SJSA1 (cell line): Measurements from ENCODE around the gene MAP2K7. TPM values are rescaled to one million over a fixed set of nuclear protein-coding genes. Genes with fewer than 3 reads are reported as not detected.
"Not testable (repeated sequence)": the region's sequence is repeated elsewhere in the genome, so short reads cannot be mapped to it uniquely, and the experiment has no call there.

Experiments used
- DNase-seq, 2 experiments: peaks; one replicate each; pipeline ENCODE4 v3.0.0-alpha.2; 2015 to 2020; ENCODE audit warnings: low spot score in 2 of 2, low read depth in 1 of 2
- H3K27ac ChIP-seq: fragments of 250-450 bp; sonication (Bioruptor Pico); 2 replicates; pipeline ENCODE4 v1.5.1; 2020; ENCODE audit warnings: mild to moderate bottlenecking, moderate library complexity
- H3K27me3 ChIP-seq: fragments of 250-450 bp; sonication (Bioruptor Pico); replicated peaks from 2 replicates; pipeline ENCODE4 v1.5.1; 2020; ENCODE audit warnings: mild to moderate bottlenecking, moderate library complexity
- H3K36me3 ChIP-seq: fragments of 250-450 bp; sonication (Bioruptor Pico); 2 replicates; pipeline ENCODE4 v1.5.1; 2020; ENCODE audit warnings: mild to moderate bottlenecking
- H3K4me1 ChIP-seq: fragments of 250-450 bp; sonication (Bioruptor Pico); replicated peaks from 2 replicates; pipeline ENCODE4 v1.6.1; 2021; ENCODE audit warnings: mild to moderate bottlenecking
- H3K4me3 ChIP-seq: fragments of 250-450 bp; sonication (Bioruptor Pico); 2 replicates; pipeline ENCODE4 v1.5.1; 2020; ENCODE audit warnings: mild to moderate bottlenecking
- H3K9me3 ChIP-seq: fragments of 250-450 bp; sonication (Bioruptor Pico); replicated peaks from 2 replicates; pipeline ENCODE4 v1.5.1; 2020; ENCODE audit warnings: mild to moderate bottlenecking
- total RNA-seq: library from RNA; depleted of rRNA; stranded (reverse); fragments of >200 nt; shearing (Covaris generic); gene quantifications from 2 replicates; pipeline ENCODE4 v1.2.3, GENCODE V29; 2014; rRNA removed

Gene MAP2K7
- total RNA-seq: 3.2 and 9.7 TPM in 2 replicates

- DNase-seq: peak; percentile 100
- Histone ChIP-seq H3K4me3 (peak within 1 kb of the TSS; percentile 91), H3K4me1 (peaks cover 16% of the 10 kb centered on the region), H3K27ac (peak within 1 kb of the TSS; percentile 56), H3K9me3 (no peaks in the 10 kb centered on the region), H3K27me3 (no peaks in the 10 kb centered on the region), H3K36me3 (peaks cover 23% of the 10 kb centered on the region)
These were observed at the start of gene MAP2K7 for GRCh38 chr19:7903244-7904073. MAP2K7 (plus strand) TSS chr19:7903877; CDS start chr19:7903945, 68 bp downstream.

DNA sequence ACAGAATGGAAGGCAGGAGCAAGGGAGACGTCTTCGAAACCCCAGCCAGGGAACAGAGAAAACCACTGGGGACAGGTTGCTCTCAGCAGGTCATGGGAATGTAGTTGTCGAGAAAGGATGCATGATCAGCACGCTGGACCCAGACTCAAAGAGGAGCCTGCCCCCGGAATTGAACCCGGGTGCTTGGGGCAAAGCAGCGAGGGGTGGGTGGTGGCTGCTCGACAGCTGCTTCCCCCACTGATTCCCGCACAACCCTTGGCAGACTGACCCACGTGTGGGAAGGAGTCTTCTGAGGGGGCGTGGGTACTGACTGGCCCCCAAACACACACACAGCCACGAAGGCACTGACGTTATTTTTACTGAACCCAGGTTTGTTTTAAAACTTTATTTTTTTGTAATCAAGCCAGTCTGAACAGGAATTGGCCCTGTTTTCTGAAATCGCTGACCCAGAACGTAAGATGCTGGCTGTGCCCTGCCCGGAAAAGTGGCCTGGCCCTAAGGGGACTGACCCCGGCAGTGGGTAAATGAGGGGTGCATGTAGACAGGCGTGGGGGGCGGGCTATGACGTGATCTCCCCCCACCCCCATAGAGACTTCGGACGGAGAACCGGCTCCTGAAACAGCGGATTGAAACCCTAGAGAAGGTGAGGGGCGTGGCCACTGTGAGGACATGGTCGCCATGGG, 48.1 kb upstream of the MAP2K7 start:
- H3K4me1 ChIP-seq: no peaks in the 10 kb centered on the region

GRCh38 chr19:7856109-7856591, 47.5 kb upstream of the MAP2K7 start:
- no peak overlapping the region for H3K27ac ChIP-seq
- H3K4me1 ChIP-seq: no peaks in the 10 kb centered on the region
- no peaks in the 10 kb centered on the region for H3K9me3 ChIP-seq
- no peak overlapping the region for H3K4me3 ChIP-seq
- no peaks in the 10 kb centered on the region for H3K36me3 ChIP-seq
- no peak for DNase-seq
- no peaks in the 10 kb centered on the region for H3K27me3 ChIP-seq

More for the DNA sequence above, 48.1 kb upstream of the MAP2K7 start:
- Histone ChIP-seq H3K27ac (no peak overlapping the region), H3K36me3 (no peaks in the 10 kb centered on the region), H3K4me3 (no peak overlapping the region), H3K9me3 (no peaks in the 10 kb centered on the region), H3K27me3 (no peaks in the 10 kb centered on the region)
- no peak for DNase-seq

DNA sequence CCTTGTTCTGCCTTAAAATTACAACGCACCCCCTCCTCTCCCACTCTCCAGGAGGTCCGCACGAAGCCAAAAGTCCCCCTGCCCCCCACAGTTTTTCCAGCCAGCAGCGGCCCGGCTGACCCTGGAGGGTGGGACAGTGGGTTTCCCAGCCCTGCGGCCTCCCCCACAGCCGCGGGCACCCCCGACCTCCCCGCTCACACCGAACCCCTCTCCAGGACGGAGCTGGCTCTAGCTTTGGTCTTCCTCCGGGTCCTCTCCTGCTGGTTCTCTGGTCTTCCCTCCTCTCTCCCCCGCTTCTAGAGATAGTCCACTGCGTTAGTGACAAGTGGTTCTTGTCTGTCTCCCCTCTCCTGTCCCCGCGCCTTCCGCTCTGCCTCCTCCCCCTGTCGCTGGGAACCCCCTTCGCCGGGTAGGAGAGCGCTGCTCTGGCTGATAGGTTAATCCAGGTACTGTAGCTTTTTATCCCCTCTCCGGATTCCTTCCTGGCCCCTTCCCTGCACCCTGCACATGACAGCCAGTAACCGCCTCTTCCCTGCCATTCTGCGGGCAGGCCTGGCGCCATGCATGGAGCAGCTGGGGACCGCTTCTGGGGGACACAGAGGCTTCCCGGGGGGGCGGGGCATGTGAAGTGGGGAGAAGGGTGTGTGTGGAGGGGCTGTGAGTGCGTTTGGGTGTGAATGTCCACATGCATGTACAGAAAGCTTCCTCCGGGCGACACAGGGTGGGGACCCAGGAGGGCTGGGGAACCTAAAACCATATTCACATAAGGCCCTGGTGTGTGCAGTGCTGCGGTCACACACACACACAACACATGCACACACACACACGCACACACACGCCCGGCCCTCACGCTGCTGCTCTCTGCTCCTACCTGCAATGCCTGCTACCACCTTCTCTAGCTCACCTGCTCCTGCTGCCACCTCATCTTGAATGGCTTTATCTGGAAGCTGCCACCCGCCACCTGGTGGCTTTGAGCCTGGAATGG, 46.7 kb upstream of the MAP2K7 start:
- no peak overlapping the region for H3K27ac ChIP-seq
- DNase-seq: no peak
- no peak overlapping the region for H3K4me3 ChIP-seq
- no peaks in the 10 kb centered on the region for H3K27me3 ChIP-seq
- H3K4me1 ChIP-seq: no peaks in the 10 kb centered on the region
- no peaks in the 10 kb centered on the region for H3K9me3 ChIP-seq
- no peaks in the 10 kb centered on the region for H3K36me3 ChIP-seq

- Histone ChIP-seq H3K36me3 (no peaks in the 10 kb centered on the region), H3K4me1 (no peaks in the 10 kb centered on the region), H3K4me3 (no peak overlapping the region), H3K27ac (no peak overlapping the region), H3K9me3 (no peaks in the 10 kb centered on the region), H3K27me3 (no peaks in the 10 kb centered on the region)
- no peak for DNase-seq
These were observed 46.0 kb upstream of the MAP2K7 start for GRCh38 chr19:7857727-7858108.

GRCh38 chr19:7858109-7858770, 45.4 kb upstream of the MAP2K7 start:
- H3K36me3 ChIP-seq: no peaks in the 10 kb centered on the region
- H3K9me3 ChIP-seq: no peaks in the 10 kb centered on the region
- no peak for DNase-seq
- H3K27ac ChIP-seq: no peak overlapping the region
- no peak overlapping the region for H3K4me3 ChIP-seq
- H3K27me3 ChIP-seq: no peaks in the 10 kb centered on the region
- H3K4me1 ChIP-seq: no peaks in the 10 kb centered on the region

DNA sequence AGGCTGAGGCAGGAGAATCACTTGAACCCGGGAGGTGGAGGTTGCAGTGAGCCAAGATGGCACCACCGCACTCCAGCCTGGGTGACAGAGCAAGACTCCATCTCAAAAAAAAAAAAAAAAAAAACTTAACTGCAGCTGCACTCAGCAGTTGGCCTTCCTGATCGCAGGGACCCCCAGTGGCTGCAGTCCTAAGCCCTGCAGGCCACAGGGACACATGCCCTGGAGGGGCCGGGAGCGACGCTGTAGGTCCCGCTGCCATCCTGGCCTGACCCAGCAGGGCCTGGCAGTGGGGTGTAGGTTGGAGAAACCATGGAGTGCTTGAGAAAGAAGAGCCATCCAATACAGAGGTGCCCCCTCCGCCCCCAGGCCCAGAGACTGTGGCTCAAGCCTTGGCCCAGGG, 44.6 kb upstream of the MAP2K7 start:
- not testable (repeated sequence) for H3K9me3 ChIP-seq, H3K4me3 ChIP-seq, DNase-seq, H3K27me3 ChIP-seq, H3K27ac ChIP-seq, H3K36me3 ChIP-seq, H3K4me1 ChIP-seq

DNA sequence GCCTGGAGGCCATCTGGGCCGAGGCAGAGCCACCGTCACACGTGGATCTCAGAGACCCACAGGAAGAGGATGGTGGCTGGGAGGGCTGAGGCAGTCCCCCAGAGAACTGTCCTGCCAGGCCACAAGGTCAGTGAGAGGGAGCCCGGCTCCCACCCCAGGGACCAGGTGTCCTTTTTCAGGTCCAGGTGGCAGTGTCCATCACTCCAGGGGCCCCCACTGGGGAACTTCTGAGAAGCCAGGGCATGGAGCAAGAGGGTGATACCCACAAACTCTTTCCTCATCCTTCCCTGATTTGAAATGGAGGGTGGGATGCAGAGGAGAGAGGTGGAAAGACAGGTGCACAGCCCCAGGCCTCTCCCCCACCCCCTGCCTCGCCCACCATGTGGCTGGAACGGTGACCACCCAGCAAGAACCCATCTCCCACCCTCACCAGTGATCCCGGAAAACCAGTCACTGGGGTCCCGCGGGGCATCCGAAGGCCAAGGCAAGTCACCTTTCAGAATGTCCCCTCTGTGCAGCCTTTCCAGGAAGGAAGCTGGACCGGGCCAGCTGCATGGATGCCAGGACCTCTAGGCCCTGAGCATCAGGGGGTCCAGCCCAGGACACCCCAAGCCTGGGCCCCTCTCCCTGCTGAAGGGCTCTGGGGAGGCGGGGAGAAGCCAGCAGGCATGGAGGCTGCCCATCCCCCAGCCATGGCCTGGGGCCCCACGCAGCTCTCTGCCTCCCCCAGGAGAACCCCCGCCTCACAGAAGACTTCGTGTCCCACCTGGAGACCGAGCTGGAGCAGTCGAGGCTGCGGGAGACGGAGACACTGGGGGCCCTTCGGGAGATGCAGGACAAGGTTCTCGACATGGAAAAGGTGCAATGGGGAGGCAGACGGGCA, 43.6 kb upstream of the MAP2K7 start:
- Histone ChIP-seq H3K4me1 (no peaks in the 10 kb centered on the region), H3K27me3 (no peaks in the 10 kb centered on the region), H3K36me3 (0 out of 2 replicates have a peak, but pooled peaks cover 2% of the 10 kb centered on the region), H3K4me3 (no peak overlapping the region), H3K27ac (no peak overlapping the region), H3K9me3 (no peaks in the 10 kb centered on the region)
- no peak for DNase-seq

DNA sequence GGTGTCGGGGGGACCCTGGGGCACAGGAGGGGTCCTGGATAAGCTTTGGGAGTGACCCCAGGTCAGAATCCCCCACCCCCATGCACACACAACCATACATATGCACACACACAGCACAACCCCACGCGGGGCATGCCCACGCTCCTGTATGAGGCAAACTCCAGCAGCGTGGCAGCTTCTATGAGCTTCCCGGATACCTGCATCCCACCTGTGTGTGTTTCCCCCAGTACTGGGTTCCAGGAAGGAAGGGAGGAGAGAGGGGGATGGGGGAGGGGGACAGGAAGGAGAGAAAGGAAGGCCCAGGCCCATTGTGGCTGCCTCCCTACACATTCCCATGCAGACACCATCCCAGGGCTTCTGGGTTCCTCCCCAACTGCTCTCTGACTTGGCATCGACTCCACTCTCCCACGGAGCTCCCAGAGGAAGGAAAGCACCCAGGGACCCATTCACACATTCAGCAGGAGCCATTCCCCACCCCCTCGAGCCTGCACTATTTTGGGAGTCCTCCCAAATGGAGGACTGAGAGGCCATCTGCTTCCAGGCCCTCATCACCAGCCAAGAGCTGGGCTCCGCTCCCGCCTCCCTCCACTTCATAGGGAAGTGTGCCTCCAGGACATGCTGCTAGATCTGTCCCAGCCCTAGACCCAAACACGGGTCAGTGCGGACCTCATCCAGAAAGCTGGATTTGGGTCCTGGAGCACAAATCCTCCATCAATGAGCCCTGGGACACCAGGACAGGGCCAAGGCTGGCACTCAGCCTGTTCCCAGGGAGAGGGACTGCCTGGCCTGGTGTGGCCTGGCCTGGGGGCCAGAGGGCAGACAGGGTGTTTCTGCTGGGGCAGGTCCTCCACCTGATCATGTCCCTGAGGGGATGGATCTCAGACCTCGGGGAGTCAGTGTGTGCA, 42.7 kb upstream of the MAP2K7 start:
- no peak for DNase-seq

DNA sequence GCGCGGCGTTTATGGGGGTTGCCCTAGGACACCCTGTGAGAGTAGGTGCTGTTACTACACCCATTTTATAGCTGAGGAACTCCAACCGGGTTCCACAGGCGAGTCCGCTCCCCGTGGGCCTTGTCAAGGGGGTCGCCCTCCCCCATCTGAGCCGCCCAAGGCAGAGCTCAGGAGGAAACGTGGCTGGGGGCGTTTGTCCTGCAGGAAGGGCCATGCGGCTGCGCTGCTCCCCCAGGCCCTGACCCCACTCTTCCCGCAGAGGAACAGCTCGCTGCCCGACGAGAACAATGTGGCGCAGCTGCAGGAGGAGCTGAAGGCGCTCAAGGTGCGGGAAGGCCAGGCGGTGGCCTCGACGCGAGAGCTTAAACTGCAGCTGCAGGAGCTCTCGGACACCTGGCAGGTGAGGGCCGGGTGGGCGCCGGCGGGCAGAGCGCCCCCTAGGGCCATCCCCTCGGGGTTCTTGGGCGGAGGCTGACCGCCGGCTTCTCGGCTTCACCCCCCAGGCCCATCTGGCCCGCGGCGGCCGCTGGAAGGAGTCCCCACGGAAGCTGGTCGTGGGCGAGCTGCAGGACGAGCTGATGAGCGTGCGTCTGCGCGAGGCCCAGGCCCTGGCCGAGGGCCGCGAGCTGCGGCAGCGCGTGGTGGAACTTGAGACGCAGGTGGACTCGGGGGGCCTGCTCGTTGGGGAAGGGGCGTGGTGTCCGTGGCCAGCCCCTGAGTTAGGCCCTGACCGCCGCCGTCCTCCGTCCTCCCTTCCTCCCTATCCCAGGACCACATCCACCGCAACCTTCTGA, 41.9 kb upstream of the MAP2K7 start:
- Histone ChIP-seq H3K4me1 (no peaks in the 10 kb centered on the region), H3K36me3 (0 out of 2 replicates have a peak, but pooled peaks cover 2% of the 10 kb centered on the region), H3K9me3 (no peaks in the 10 kb centered on the region), H3K27me3 (no peaks in the 10 kb centered on the region), H3K4me3 (no peak overlapping the region), H3K27ac (no peak overlapping the region)
- no peak for DNase-seq

More for the DNA sequence above, 42.7 kb upstream of the MAP2K7 start:
- H3K4me3 ChIP-seq: no peak overlapping the region
- H3K27ac ChIP-seq: no peak overlapping the region
- H3K9me3 ChIP-seq: no peaks in the 10 kb centered on the region
- no peaks in the 10 kb centered on the region for H3K4me1 ChIP-seq
- no peaks in the 10 kb centered on the region for H3K27me3 ChIP-seq
- H3K36me3 ChIP-seq: 0 out of 2 replicates have a peak, but pooled peaks cover 2% of the 10 kb centered on the region

GRCh38 chr19:7862413-7862951, 41.2 kb upstream of the MAP2K7 start:
- Histone ChIP-seq H3K4me3 (no peak overlapping the region), H3K9me3 (no peaks in the 10 kb centered on the region), H3K4me1 (no peaks in the 10 kb centered on the region), H3K27ac (no peak overlapping the region), H3K36me3 (0 out of 2 replicates have a peak, but pooled peaks cover 2% of the 10 kb centered on the region), H3K27me3 (0 out of 2 replicates have a peak, but pooled peaks cover under 1% of the 10 kb centered on the region)
- DNase-seq: peak in 1 of 2 experiments; percentile 44
